Measurements from ENCODE around the gene OR14A16. TPM values are rescaled to one million over a fixed set of nuclear protein-coding genes. Genes with fewer than 3 reads are reported as not detected.

OR14A16 gene
- total RNA-seq, 1 experiment from 2014 or later: not detected

- intact Hi-C loops (cut with micrococcal nuclease; ENCODE audit: unreplicated experiment): no loop called here
- H3K9me3 ChIP-seq (ENCODE audit: control insufficient read depth, insufficient read depth, low read depth, low read length): no peaks in the 10 kb centered on the region; the same call in 1 of the 2 replicates
- H3K27ac ChIP-seq (ENCODE audit: low read length): no peak overlapping the region
- no TSS peak for BruUV-seq (replicated peaks)
- no peaks in the 10 kb centered on the region for H3K27me3 ChIP-seq (ENCODE audit: control insufficient read depth, insufficient read depth, low read length)
- DNase-seq (ENCODE audit: low read depth, low spot score) (no peak), ATAC-seq (no peak)
- POLR2A ChIA-PET: no interaction called here
- H3K4me3 ChIP-seq (ENCODE audit: low read depth in 2 of 2, low read length in 2 of 2): no peak overlapping the region
- in situ Hi-C loops (cut with HindIII; ENCODE audit: low pct_unique_long_range_greater_than_20kb, low sequenced_read_pairs): no loop called here
- no peaks in the 10 kb centered on the region for H3K4me1 ChIP-seq (ENCODE audit: control insufficient read depth, insufficient read depth, low read length)
- TF ChIP-seq POLR2AphosphoS5 (IDR thresholded peaks at IDR 0.05; ENCODE audit: low read depth, low read length) (no peak), SIN3A (IDR thresholded peaks at IDR 0.05; ENCODE audit: borderline replicate concordance, insufficient read depth, low read depth, low read length) (no peak), CTCF (IDR thresholded peaks at IDR 0.05) (no peak), REST (IDR thresholded peaks at IDR 0.05; ENCODE audit: insufficient read depth in 1 of 2, low read depth in 2 of 2, low read length in 1 of 2) (no peak), TCF7L2 (IDR thresholded peaks at IDR 0.05; ENCODE audit: low read depth, low read length) (no peak)
- CTCF ChIA-PET: no interaction called here
- no peaks in the 10 kb centered on the region for H3K36me3 ChIP-seq (ENCODE audit: control insufficient read depth, insufficient read depth, low read length)
Measured at GRCh38 chr1:247843411-247843810, 19.5 kb upstream of the OR14A16 start.

- no peak within 1 kb of the TSS for H3K4me3 ChIP-seq (ENCODE audit: low read depth in 2 of 2, low read length in 2 of 2)
- no TSS peak for BruUV-seq (replicated peaks)
- no peaks in the 10 kb centered on the region for H3K4me1 ChIP-seq (ENCODE audit: control insufficient read depth, insufficient read depth, low read length)
- H3K9me3 ChIP-seq (ENCODE audit: control insufficient read depth, insufficient read depth, low read depth, low read length): no peaks in the 10 kb centered on the region; the same call in 1 of the 2 replicates
- no peak for ATAC-seq
- no peaks in the 10 kb centered on the region for H3K36me3 ChIP-seq (ENCODE audit: control insufficient read depth, insufficient read depth, low read length)
- H3K27ac ChIP-seq (ENCODE audit: low read length): no peak within 1 kb of the TSS
- intact Hi-C loops (cut with micrococcal nuclease; ENCODE audit: unreplicated experiment) (no loop called here), in situ Hi-C loops (cut with HindIII; ENCODE audit: low pct_unique_long_range_greater_than_20kb, low sequenced_read_pairs) (no loop called here)
- ChIA-PET POLR2A (no interaction called here), CTCF (no interaction called here)
- TF ChIP-seq CTCF (IDR thresholded peaks at IDR 0.05) (no peak), TCF7L2 (IDR thresholded peaks at IDR 0.05; ENCODE audit: low read depth, low read length) (no peak), POLR2AphosphoS5 (IDR thresholded peaks at IDR 0.05; ENCODE audit: low read depth, low read length) (no peak), REST (IDR thresholded peaks at IDR 0.05; ENCODE audit: insufficient read depth in 1 of 2, low read depth in 2 of 2, low read length in 1 of 2) (no peak), SIN3A (IDR thresholded peaks at IDR 0.05; ENCODE audit: borderline replicate concordance, insufficient read depth, low read depth, low read length) (no peak)
- no peak for DNase-seq (ENCODE audit: low read depth, low spot score)
- no peaks in the 10 kb centered on the region for H3K27me3 ChIP-seq (ENCODE audit: control insufficient read depth, insufficient read depth, low read length)
Measured at GRCh38 chr1:247841796-247842195, 17.9 kb upstream of the OR14A16 start, which contains the start of gene OR11L1. OR11L1 (minus strand) TSS chr1:247841896; CDS start chr1:247841896, 0 bp downstream.

All from Panc1 (cell line).